ENCODE measurements around the gene C4orf51.

C4orf51 gene

DNA sequence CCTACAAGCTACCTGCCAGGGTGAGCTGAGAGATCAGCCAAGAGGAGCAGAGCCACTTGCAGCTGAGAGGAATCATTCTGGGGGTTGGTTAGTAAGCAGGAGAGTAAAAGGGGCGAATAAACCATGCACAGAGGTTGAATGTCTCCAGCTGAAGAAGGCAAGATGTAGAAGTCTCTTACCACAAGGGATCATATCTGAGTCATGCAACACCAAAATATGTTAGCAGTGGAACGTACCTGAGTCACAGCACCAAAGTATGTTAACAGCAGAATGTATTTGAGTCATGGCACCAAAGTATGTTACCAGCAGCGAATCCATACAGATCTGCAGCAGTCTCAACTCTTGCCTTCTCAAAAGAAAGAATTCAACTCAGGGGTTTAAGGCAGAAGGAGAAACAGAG lies 29.9 kb downstream of the C4orf51 start:
- DNase-seq (ENCODE audit: low spot score) = no peak

- DNase-seq (ENCODE audit: low spot score) = no peak
These were observed 36.3 kb downstream of the C4orf51 start for GRCh38 chr4:145716200-145716599.

GRCh38 chr4:145716661-145717200 lies 36.8 kb downstream of the C4orf51 start:
- no peak for DNase-seq (ENCODE audit: low spot score)

- no peak for DNase-seq (ENCODE audit: low spot score)
These were observed 40.0 kb downstream of the C4orf51 start for GRCh38 chr4:145719752-145720624.

DNA sequence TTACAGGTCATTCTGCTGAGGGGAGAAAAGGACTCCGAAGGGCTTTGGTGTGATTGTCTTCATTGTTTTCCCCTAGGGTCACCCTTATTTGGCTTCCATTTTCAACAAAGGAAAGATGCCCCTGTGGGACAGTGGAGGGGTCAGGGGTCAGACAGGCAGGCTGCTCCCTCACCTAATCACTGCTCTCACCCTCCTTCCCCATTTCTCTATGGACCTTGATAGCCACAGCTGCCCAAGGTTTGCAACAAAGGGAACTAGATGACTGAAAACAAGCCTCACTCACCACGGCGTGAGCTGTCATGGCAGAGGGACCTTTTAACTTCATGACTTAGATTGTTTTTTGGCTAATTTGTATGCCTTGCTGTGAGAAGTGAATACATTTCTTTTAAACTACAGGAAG lies 40.7 kb downstream of the C4orf51 start:
- DNase-seq (ENCODE audit: low spot score) = no peak

GRCh38 chr4:145722561-145722960 lies 42.6 kb downstream of the C4orf51 start:
- no peak for DNase-seq (ENCODE audit: low spot score)

GRCh38 chr4:145723336-145723735 lies 43.4 kb downstream of the C4orf51 start:
- no peak for DNase-seq (ENCODE audit: low spot score)

DNA sequence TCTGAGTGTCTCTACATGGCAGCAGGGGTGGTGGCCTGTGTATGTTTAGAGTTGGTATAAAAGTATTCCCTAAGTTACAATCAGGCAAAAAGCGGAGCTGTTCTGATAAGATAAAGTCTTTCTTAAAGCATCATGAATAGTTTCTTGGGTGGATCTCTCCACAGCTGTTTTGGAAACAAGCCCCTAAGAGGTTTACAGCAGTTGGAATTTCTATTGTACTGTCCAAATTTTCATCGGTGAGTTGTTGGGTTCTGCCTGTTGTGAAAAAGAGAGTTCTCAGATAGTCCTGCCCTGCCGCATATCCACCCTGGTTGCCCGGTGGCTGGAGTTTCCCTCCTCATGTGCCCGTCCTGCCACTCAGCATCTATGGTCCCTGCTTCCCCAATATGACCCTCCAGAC lies 50.1 kb downstream of the C4orf51 start:
- no peak for DNase-seq (ENCODE audit: low spot score)

DNA sequence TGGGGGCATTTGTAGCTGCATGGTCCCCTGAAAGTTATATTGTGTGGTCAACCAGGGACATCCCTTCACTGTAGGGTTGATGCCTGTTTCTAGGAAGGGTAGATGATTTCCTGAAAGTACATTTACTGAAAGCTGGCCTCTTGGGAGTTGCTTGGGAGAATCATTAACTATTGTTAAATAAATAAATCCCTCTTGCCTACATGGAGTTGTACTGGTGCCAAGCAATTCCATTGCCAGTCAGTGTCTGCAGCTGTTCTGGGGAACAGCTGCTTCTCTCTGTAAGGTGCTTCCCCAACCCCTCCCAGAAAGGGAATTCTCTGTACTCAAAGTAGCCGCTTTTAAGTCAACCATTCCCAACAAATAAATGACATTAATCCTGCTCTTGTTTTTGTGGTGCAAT lies 51.1 kb downstream of the C4orf51 start:
- DNase-seq (ENCODE audit: low spot score) = peak; percentile 72

- DNase-seq (ENCODE audit: low spot score) = no peak
These were observed 52.3 kb downstream of the C4orf51 start for GRCh38 chr4:145732001-145732815.

DNA sequence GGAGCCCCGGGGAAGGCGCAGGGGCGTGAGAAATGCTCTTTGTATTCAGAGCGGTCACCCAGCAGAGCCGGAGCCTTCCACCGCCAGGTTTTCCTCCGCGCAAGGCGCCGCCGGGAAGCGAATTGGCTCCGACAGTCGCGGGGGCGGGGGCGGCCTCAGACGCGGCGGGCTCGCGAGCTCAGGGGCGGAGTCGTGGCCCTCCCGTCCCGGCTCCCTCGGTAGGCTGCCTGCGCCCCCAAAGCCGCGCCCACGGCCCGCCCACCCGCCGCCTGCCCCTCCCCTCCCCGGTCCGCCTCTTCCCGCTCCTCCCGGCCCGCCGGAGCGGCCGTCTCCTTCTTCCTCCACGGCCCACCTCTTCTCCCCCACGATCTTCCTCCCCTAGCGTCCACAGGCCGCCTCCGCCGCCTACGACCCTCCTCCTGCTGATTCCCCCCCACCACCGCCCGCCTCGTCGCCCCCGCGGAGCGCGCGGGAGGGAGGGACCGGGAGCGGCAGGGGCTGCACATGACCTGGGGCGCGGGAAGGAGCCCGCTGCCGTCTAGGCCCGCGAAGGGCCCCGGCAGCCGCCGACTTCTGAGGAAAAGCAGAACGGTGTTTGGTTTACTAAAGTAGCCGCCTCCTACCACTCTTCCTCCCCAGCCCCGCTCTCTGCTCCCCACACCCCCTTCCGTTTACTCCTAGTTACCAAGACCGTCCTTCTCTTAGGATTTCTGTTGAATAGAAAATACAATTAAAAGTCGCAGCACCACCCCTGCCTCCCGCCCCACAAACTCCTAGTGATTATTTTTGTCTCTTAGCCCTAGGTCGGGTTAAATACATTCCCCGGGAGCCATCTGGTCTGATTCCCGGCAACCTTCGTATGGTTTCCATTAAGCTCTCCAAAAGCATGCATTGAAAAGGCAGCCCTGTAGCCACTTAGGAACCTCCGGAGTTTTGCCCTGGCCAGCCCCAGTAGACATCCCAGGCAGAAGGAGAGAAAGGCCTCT lies 53.2 kb downstream of the C4orf51 start:
- DNase-seq (ENCODE audit: low spot score) = peak; percentile 81

DNA sequence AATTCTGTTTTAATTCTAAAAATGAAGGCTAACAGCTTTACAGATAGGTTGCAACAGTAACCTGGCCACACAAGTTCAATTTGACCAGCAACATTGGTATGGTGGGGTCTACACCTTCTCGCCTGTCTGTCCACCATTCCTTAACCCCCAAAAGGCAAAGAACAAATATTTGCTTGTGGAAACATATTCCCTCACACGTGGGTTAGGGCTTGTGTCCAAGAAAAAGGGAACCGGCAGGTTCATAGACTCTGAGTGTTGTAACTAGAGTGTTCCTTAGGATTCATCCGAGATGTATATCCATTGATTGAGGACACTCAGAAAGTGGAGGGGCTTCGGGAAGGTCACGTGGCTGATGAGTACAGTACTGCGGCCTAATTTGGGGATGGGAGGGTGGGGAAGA lies 54.1 kb downstream of the C4orf51 start:
- DNase-seq (ENCODE audit: low spot score) = no peak

DNA sequence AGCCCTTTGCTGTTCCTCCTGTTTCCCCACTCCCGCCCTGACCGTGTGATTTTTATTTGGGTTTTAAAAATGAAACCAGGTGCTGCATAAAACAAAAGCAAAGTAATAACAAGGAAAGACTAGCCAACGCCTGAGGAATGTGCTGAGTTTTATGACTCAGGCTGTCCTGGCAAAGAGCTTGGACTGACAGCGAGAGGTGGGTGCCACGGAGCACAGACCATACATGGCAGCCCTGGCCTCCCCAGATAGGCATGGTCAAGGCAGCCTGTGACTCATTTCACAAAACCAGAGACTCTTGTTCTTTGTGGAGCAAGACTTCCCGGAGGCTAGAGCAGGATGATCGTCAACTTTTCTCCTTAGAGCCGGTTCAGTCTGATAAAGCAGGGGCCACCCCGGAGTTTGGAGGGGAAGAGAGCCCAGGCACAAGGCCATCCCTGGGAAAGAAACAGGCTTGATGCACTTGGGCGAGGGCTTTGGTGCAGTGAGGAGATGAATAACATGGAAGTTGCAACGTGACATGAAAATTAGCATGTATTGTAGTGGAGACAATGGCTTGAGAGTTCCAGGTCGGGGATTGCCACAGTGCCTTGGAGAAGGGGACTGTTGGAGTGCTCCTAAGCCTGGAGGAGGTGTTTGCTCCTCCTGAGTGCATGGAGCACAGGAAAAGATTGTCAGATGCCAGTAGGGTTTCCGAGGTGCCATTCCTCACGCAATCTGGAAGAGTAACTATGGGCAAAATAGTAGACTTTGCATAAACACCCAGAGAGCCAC lies 54.8 kb downstream of the C4orf51 start:
- peak; percentile 64 for DNase-seq (ENCODE audit: low spot score)

- DNase-seq (ENCODE audit: low spot score) = peak; percentile 27
These were observed 55.4 kb downstream of the C4orf51 start for GRCh38 chr4:145735347-145735675.

DNA sequence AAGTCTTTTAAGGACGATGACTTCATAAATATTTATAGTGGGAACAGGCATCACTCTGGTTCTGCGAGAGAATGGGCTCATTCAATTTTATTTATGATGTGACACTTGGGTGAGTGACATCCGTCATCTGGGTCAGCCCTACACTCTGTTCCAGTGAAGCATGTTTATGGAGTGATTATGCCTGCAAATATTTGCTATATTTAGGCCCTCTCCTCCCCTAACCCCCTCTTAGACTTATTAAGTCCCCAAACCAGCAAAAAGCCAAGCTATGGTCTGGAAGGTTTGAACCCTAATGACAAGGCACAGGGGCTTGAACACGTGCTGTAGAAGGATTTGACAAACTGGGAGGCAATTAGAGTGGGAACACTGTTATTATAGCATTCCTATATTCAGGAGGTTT lies 55.9 kb downstream of the C4orf51 start:
- DNase-seq (ENCODE audit: low spot score) = no peak

DNA sequence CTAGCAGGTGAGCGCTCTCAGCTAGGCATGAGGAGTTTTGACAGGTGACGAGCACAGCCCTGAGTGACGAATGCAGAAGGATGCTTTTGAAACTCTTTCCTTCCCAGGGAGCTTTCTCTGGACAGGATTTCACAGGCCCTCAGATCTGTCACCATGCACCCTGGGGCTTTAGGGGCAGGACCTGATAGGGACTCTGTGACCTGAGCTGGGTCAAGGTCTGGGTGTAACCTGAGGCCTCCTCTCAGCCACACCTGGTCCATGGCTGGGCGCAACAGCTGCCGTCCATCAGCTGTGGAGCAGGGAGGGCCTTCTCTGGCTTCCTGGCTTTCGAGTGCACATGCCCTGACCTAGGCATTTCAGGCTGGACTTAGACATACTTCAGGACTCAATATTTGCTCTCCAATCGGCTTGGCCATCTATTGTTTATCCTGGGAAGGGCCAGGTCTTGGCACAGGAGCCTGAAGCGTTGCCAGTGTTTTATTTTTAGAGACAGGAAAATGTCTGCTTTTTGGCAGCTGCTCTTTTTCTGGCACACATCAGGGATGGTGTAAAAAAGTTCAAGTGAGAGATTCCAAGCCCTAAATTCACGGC lies 56.4 kb downstream of the C4orf51 start:
- no peak for DNase-seq (ENCODE audit: low spot score)

- peak; percentile 20 for DNase-seq (ENCODE audit: low spot score)
These were observed 59.9 kb downstream of the C4orf51 start for GRCh38 chr4:145739845-145740244.

- DNase-seq (ENCODE audit: low spot score) = no peak
These were observed 60.9 kb downstream of the C4orf51 start for GRCh38 chr4:145740806-145741205.

DNA sequence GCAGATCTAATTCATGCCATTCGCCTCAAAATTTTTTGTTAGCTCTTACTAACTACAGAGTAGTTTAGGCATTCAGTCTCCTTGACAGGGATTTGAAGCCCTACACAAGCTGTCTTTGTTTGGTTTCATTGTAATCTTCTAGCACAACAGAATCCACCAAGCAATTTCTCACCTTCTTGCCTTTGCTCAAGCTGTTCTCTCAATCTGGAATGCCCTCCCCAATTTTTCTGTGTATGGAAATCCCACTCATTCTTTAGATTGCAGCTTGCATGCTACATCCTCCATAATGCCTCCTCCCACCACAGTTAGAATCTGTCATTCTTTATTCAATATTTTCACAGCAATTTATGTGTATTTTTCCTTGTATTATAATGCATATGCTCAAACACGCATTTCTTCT lies 63.7 kb downstream of the C4orf51 start:
- no peak for DNase-seq (ENCODE audit: low spot score)

GRCh38 chr4:145755802-145756201 lies 75.9 kb downstream of the C4orf51 start:
- DNase-seq (ENCODE audit: low spot score) = no peak

DNA sequence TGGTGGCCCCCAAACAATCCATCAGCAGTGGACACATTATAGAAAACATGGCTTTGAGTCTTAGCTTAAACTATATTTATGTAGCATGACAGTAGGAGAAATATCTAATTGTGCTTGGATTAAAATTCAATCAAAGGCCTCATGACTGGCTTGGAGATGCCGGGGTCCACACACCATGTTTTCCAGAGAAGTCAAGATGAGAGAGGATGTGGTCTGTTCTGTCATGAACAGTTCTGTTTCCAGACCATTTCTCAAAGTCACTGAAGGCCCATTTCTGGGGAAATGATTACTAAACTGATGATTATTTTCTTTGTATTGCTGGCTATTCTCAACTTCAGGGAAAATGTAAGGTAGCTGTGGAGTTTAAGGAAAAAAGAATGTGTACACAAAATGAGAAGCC lies 76.3 kb downstream of the C4orf51 start:
- DNase-seq (ENCODE audit: low spot score) = no peak
